Activated T-cell treated with anti-CD3 and anti-CD28 coated beads, Interleukin-2, amount 50 U/mL, for 4 hours (primary cell): ENCODE data around the gene KRT82. TPM values are rescaled to one million over a fixed set of nuclear protein-coding genes. Genes with fewer than 3 reads are reported as not detected.

Source experiments
- ATAC-seq, 2 donors: fragments of 200-7000 bp; cut with Tn5 transposase; one replicate each; pipeline ENCODE4 v1.10.0; 2021
- DNase-seq: peaks from one replicate; pipeline ENCODE4 v3.0.0-alpha.2; 2020
- H3K27me3 Mint-ChIP-seq: one replicate; pipeline ENCODE4 v1.8.0; 2021; ENCODE audit warnings: low read depth, mixed read lengths
- H3K36me3 Mint-ChIP-seq: one replicate; pipeline ENCODE4 v1.8.0; 2022; ENCODE audit warnings: mixed read lengths; ENCODE audit not compliant: insufficient read depth
- H3K4me1 Mint-ChIP-seq: one replicate; pipeline ENCODE4 v1.8.0; 2021; ENCODE audit warnings: low read depth, mixed read lengths
- H3K4me3 Mint-ChIP-seq: one replicate; pipeline ENCODE4 v1.8.0; 2021; ENCODE audit warnings: mild to moderate bottlenecking, moderate library complexity, mixed read lengths
- H3K9me3 Mint-ChIP-seq: one replicate; pipeline ENCODE4 v1.8.0; 2021; ENCODE audit warnings: mixed read lengths
- total RNA-seq, 3 donors: library from RNA; stranded (reverse); gene quantifications; one replicate each; pipeline ENCODE4 v1.2.1, GENCODE V29; 2021

KRT82 gene
- total RNA-seq, 3 donors from 2014 or later = not detected

DNA sequence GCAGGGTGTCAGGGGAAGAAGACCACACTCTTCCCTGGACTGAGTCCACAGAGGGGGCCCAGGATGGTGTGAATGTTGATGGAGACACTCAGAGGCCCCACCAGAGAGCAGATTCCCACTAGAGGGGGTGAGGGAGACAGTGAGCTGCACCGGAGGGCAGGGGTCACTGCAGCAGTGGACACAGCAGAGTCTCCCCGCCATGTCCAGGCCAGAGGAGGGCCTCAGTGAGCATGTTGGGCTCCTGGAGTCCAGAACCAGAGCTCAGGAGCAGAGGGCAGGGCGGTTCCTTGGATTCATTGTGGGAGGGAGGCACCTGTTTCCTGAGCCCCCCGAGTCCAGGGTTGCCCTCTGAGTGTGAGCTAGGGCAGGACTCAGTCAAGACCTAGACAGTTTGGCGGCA lies 1.8 kb upstream of the KRT82 start:
- no peaks in the 10 kb centered on the region for H3K4me1 Mint-ChIP-seq
- DNase-seq = no peak
- no peaks in the 10 kb centered on the region for H3K9me3 Mint-ChIP-seq
- H3K36me3 Mint-ChIP-seq = no peaks in the 10 kb centered on the region
- no peak for ATAC-seq
- H3K4me3 Mint-ChIP-seq = no peak overlapping the region
- H3K27me3 Mint-ChIP-seq = no peaks in the 10 kb centered on the region

DNA sequence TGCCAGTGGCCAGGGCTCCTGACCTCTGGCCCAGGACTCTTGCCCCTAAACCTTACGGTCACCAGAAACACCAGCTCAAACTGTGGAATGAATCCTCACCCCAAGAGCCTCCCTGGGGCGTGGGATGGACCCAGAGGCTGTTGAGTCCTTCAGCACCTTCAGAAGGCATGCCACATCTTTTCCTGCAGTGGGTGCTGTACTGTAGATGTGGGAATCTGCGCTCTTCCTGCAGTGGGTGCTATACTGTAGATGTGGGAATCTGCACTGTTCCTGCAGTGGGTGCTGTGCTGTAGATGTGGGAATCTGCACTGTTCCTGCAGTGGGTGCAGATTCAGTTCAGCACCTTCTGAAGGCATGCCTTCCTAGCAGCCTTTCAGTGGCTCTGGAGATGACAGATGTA lies 1.2 kb downstream of the KRT82 start:
- DNase-seq = no peak
- Mint-ChIP-seq H3K36me3 (no peaks in the 10 kb centered on the region), H3K4me3 (no peak overlapping the region), H3K4me1 (no peaks in the 10 kb centered on the region), H3K27me3 (peaks cover 6% of the 10 kb centered on the region), H3K9me3 (no peaks in the 10 kb centered on the region)
- no peak for ATAC-seq

DNA sequence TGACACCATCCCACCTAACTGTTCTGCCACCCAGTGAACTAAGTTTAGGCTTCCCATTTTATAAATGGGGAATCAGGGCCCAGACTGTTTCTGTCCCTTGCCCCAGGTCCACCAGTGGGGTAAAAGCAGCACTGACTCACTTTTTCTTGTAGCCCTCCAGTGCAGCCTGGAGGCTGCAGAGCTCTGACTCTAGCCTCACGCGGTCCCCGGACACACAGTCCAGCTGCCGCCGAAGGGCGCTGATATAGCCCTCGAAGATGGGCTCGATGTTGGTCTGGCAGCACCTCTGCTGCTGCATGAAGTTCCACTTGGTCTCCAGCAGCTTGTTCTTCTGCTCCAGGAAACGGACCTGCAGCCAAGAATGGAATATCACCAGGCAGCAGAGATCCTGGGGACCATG lies 2.6 kb downstream of the KRT82 start:
- ATAC-seq = no peak
- no peaks in the 10 kb centered on the region for H3K36me3 Mint-ChIP-seq
- H3K4me3 Mint-ChIP-seq = no peak overlapping the region
- H3K4me1 Mint-ChIP-seq = no peaks in the 10 kb centered on the region
- no peak for DNase-seq
- H3K27me3 Mint-ChIP-seq = peaks cover 13% of the 10 kb centered on the region
- no peaks in the 10 kb centered on the region for H3K9me3 Mint-ChIP-seq

GRCh38 chr12:52402873-52403540 lies 3.1 kb downstream of the KRT82 start:
- Mint-ChIP-seq H3K4me3 (no peak overlapping the region), H3K36me3 (no peaks in the 10 kb centered on the region), H3K4me1 (no peaks in the 10 kb centered on the region), H3K9me3 (no peaks in the 10 kb centered on the region), H3K27me3 (peaks cover 13% of the 10 kb centered on the region)
- no peak for ATAC-seq
- DNase-seq = no peak

DNA sequence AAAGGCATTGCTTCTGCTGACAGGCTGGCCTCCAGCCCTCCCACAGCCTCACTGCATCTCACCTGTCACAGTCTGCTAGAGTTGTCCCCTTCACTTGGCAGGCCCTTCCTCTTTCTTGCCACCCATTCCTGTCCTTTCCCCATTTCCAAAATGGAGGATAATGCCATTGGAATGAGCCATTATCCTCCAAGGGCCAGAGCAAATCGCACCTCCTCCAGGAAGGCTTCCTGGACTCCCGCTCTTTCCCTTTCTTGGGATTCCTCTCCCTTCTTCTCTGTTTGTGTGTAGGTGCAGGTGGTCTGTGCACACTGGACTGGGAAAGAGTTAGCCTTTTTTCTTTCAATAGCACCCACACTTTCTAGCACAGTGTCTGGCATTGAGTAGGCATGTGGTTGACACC lies 3.8 kb downstream of the KRT82 start:
- Mint-ChIP-seq H3K4me1 (no peaks in the 10 kb centered on the region), H3K9me3 (no peaks in the 10 kb centered on the region), H3K4me3 (no peak overlapping the region), H3K27me3 (peaks cover 13% of the 10 kb centered on the region), H3K36me3 (no peaks in the 10 kb centered on the region)
- ATAC-seq = no peak
- no peak for DNase-seq

DNA sequence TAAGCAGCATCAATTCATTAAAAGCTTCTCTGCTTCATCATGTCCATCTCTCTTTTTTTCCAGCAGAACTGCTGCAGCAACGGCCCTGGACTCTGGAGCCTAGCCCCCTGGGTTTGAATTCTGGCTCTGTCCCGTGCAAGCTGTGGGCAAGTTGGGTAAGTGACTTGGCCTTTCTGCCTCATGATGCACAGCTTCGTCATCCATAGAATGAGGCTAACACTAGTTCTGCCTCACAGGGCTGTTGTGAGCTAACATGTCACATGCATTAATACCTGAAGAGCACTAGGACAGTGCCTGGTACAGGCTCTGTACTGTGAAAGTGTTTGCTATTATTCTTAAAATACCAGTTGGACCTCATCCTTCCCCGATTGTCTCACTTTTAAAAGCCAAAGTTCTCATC lies 4.2 kb downstream of the KRT82 start:
- Mint-ChIP-seq H3K4me3 (no peak overlapping the region), H3K4me1 (no peaks in the 10 kb centered on the region), H3K27me3 (peaks cover 13% of the 10 kb centered on the region), H3K9me3 (no peaks in the 10 kb centered on the region), H3K36me3 (no peaks in the 10 kb centered on the region)
- DNase-seq (no peak), ATAC-seq (no peak)

DNA sequence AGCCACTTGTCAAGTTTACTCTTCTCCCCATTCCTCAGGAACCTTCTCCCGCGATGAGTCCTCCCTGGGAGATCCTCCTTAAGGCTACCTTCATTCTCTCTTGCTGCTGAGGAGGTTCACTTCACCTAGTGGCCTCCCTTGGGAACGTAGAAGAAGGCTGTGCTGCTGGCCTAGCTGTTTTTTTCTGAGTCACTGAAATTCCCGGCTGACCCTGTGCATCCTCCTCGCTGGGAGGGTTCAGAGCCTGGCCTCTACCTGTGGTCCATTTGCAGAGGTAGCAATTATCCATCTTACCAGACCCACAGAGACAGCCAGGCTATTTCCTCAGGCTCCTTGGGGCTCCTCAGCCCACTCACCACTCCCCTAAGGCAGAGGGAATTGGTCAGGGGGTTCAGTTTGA lies 4.6 kb downstream of the KRT82 start:
- Mint-ChIP-seq H3K36me3 (no peaks in the 10 kb centered on the region), H3K4me1 (no peaks in the 10 kb centered on the region), H3K4me3 (no peak overlapping the region), H3K27me3 (peaks cover 13% of the 10 kb centered on the region), H3K9me3 (no peaks in the 10 kb centered on the region)
- ATAC-seq = no peak
- DNase-seq = no peak

GRCh38 chr12:52400906-52401305 lies 5.2 kb downstream of the KRT82 start:
- DNase-seq (no peak), ATAC-seq (no peak)
- no peaks in the 10 kb centered on the region for H3K4me1 Mint-ChIP-seq
- H3K36me3 Mint-ChIP-seq = no peaks in the 10 kb centered on the region
- H3K9me3 Mint-ChIP-seq = no peaks in the 10 kb centered on the region
- H3K4me3 Mint-ChIP-seq = no peak overlapping the region
- H3K27me3 Mint-ChIP-seq = peaks cover 13% of the 10 kb centered on the region

DNA sequence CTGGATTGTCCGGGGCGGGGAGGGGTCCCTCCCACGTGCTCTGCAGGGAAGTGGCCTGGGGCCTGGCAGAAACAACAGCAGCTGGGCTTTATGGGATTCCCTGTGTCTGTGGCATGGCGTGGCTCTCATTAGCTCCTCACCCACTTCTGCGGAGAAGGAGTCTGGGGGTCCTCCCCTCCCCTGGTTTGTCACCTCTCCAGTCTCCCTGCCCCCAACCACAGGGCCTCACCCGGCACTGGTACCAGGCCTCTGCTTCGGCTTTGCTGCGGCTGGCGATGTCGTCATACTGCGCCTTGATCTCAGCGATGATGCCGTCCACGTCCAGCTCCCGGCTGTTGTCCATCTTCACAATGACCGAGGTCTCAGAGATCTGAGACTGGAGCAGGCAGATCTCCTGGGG lies 6.4 kb downstream of the KRT82 start:
- Mint-ChIP-seq H3K9me3 (no peaks in the 10 kb centered on the region), H3K36me3 (no peaks in the 10 kb centered on the region), H3K4me1 (no peaks in the 10 kb centered on the region), H3K4me3 (no peak overlapping the region), H3K27me3 (peaks cover 13% of the 10 kb centered on the region)
- ATAC-seq (no peak), DNase-seq (no peak)

DNA sequence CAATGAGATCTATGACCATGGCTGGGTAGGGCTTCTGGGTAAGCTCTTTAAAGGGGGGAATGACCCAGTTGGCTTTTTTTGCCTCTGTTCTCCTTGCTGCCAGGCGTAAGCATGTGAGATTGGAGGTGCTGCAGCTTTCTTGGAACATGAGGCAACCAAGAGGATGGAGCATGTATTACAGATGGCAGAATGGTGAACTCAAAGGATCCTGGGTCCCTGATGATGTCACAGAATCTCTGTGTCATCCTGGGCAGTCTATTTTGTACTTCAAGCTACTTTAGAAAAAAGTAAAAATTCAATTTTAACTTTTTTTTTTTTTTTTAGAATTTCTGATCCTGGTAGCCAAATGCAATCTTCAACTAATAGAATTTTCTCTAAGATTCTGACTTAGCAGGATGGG lies 8.0 kb downstream of the KRT82 start:
- no peaks in the 10 kb centered on the region for H3K4me1 Mint-ChIP-seq
- no peaks in the 10 kb centered on the region for H3K36me3 Mint-ChIP-seq
- ATAC-seq (no peak), DNase-seq (no peak)
- no peak overlapping the region for H3K4me3 Mint-ChIP-seq
- H3K9me3 Mint-ChIP-seq = no peaks in the 10 kb centered on the region
- H3K27me3 Mint-ChIP-seq = peaks cover 14% of the 10 kb centered on the region

DNA sequence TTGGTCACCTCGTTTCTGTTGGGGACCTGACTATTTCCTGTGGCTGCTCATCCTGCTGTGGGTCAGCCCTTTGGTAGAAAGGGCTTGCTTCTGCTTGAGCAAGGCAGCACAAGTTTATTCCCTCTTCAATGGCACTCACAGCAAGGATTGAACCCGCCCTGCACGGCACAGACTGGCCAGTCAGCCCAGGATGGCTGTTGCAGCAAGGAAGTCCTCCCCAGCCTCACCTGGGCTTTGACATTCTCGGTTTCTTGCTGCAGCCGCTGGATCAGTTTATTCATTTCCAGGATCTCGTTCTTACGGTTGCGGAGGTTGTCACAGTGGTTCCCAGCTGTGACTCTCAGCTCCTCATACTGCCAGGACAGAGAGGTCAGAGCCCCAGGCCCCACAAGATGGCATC lies 9.5 kb downstream of the KRT82 start:
- Mint-ChIP-seq H3K9me3 (no peaks in the 10 kb centered on the region), H3K36me3 (no peaks in the 10 kb centered on the region), H3K4me3 (no peak overlapping the region), H3K27me3 (peaks cover 13% of the 10 kb centered on the region), H3K4me1 (no peaks in the 10 kb centered on the region)
- no peak for DNase-seq
- no peak for ATAC-seq

- Mint-ChIP-seq H3K4me1 (no peaks in the 10 kb centered on the region), H3K9me3 (no peaks in the 10 kb centered on the region), H3K4me3 (no peak overlapping the region), H3K27me3 (peaks cover 13% of the 10 kb centered on the region), H3K36me3 (no peaks in the 10 kb centered on the region)
- ATAC-seq = no peak
- DNase-seq = no peak
These were observed 10.2 kb downstream of the KRT82 start for GRCh38 chr12:52395761-52396434.

GRCh38 chr12:52394836-52395405 lies 11.2 kb downstream of the KRT82 start:
- Mint-ChIP-seq H3K9me3 (no peaks in the 10 kb centered on the region), H3K27me3 (peaks cover 8% of the 10 kb centered on the region), H3K4me1 (no peaks in the 10 kb centered on the region), H3K36me3 (no peaks in the 10 kb centered on the region), H3K4me3 (no peak overlapping the region)
- DNase-seq (no peak), ATAC-seq (no peak)

GRCh38 chr12:52392465-52393007 lies 13.6 kb downstream of the KRT82 start:
- Mint-ChIP-seq H3K36me3 (no peaks in the 10 kb centered on the region), H3K9me3 (no peaks in the 10 kb centered on the region), H3K4me1 (no peaks in the 10 kb centered on the region), H3K4me3 (no peak overlapping the region), H3K27me3 (peaks cover 9% of the 10 kb centered on the region)
- ATAC-seq (no peak), DNase-seq (no peak)

DNA sequence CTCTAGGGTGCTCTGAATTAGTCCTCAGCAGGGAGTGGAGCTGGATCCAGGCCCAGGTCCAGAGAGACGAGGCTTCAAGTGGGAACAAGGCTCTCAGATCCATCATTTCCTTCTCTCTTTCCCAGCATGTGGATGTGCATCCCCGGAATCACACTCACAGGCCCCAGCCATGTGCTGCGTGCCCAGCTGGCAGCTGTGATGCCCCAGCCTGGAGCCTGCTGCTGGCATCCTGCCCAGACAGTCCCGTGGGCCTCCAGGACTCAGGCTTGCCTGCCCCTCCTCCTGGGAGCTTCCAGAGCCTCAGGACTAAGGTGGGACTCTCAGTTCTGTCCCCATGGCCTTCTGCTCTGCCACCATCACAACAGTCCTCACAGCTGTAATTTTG lies 14.5 kb downstream of the KRT82 start:
- DNase-seq (no peak), ATAC-seq (no peak)
- Mint-ChIP-seq H3K27me3 (peaks cover 9% of the 10 kb centered on the region), H3K9me3 (no peaks in the 10 kb centered on the region), H3K36me3 (no peaks in the 10 kb centered on the region), H3K4me1 (no peaks in the 10 kb centered on the region), H3K4me3 (no peak overlapping the region)
